CD4-positive, CD25-positive, alpha-beta regulatory T cell (primary cell): Measurements from ENCODE around the gene DCDC1. TPM values are rescaled to one million over a fixed set of nuclear protein-coding genes. Genes with fewer than 3 reads are reported as not detected.

Experiments used
- ATAC-seq, 2 donors: fragments of 150-1000 bp; cut with Tn5 transposase; one replicate each; pipeline ENCODE4 v1.10.0; 2021; ENCODE audit warnings: low read depth in 2 of 2, moderate number of reproducible peaks in 2 of 2, moderate library complexity in 1 of 2
- DNase-seq, 3 donors: peaks; one replicate each; pipeline versions ENCODE4 v3.0.0 to v3.0.0-alpha.2; 2012 to 2022; ENCODE audit warnings: mixed read lengths in 1 of 3
- H3K27ac ChIP-seq: one replicate; pipeline ENCODE4 v1.7.0; 2013; ENCODE audit warnings: mild to moderate bottlenecking, low read length; ENCODE audit not compliant: insufficient read depth, poor library complexity, severe bottlenecking
- H3K27me3 ChIP-seq: one replicate; pipeline ENCODE4 v1.7.0; 2013; ENCODE audit warnings: low read length; ENCODE audit not compliant: control insufficient read depth, insufficient read depth
- H3K36me3 ChIP-seq: one replicate; pipeline ENCODE4 v1.7.0; 2013; ENCODE audit warnings: mild to moderate bottlenecking, low read length, moderate library complexity; ENCODE audit not compliant: control insufficient read depth, insufficient read depth
- H3K4me1 ChIP-seq: 2 replicates; pipeline ENCODE4 v1.7.0; 2013; ENCODE audit warnings: mild to moderate bottlenecking, low read length; ENCODE audit not compliant: insufficient read depth, control insufficient read depth, poor library complexity, severe bottlenecking
- H3K4me3 ChIP-seq: one replicate; pipeline ENCODE4 v1.7.0; 2013; ENCODE audit warnings: low read depth, mild to moderate bottlenecking, low read length, moderate library complexity
- H3K9me3 ChIP-seq, 2 experiments: 1 replicate in 1 of 2; 2 replicates in 1 of 2; pipeline ENCODE4 v1.7.0; 2013; ENCODE audit warnings: low read length in 2 of 2, mild to moderate bottlenecking in 1 of 2, moderate library complexity in 1 of 2; ENCODE audit not compliant: control insufficient read depth in 2 of 2
- H3K27ac Mint-ChIP-seq, 3 donors: one replicate each; pipeline ENCODE4 v1.8.0; 2020 to 2022; ENCODE audit warnings: mild to moderate bottlenecking in 3 of 3, mixed read lengths in 3 of 3, moderate library complexity in 2 of 3
- H3K27me3 Mint-ChIP-seq: one replicate; pipeline ENCODE4 v1.8.0; 2022; ENCODE audit warnings: mild to moderate bottlenecking, mixed read lengths
- H3K36me3 Mint-ChIP-seq: one replicate; pipeline ENCODE4 v1.8.0; 2020; ENCODE audit warnings: mixed read lengths
- H3K4me1 Mint-ChIP-seq, 4 donors: one replicate each; pipeline ENCODE4 v1.8.0; 2020 to 2022; ENCODE audit warnings: mixed read lengths in 4 of 4, mild to moderate bottlenecking in 1 of 4
- H3K4me3 Mint-ChIP-seq, 4 donors: one replicate each; pipeline ENCODE4 v1.8.0; 2020 to 2022; ENCODE audit warnings: mild to moderate bottlenecking in 4 of 4, mixed read lengths in 4 of 4, moderate library complexity in 3 of 4
- H3K9me3 Mint-ChIP-seq, 7 donors: one replicate each; pipeline ENCODE4 v1.8.0; 2020 to 2022; ENCODE audit warnings: mixed read lengths in 7 of 7, mild to moderate bottlenecking in 3 of 7, moderate library complexity in 2 of 7
- polyA plus RNA-seq, 4 donors: library from polyadenylated mRNA; unstranded; fragments of 300-500 nt; fragmentation: Illumina TruSeq; gene quantifications; one replicate each; pipeline ENCODE4 v1.2.3, GENCODE V29; 2021
- total RNA-seq: library from RNA; stranded (reverse); gene quantifications from one replicate; pipeline ENCODE4 v1.2.3, GENCODE V29; 2022

DCDC1 gene
- total and polyA plus RNA-seq, 5 donors from 2014 or later = not detected

DNA sequence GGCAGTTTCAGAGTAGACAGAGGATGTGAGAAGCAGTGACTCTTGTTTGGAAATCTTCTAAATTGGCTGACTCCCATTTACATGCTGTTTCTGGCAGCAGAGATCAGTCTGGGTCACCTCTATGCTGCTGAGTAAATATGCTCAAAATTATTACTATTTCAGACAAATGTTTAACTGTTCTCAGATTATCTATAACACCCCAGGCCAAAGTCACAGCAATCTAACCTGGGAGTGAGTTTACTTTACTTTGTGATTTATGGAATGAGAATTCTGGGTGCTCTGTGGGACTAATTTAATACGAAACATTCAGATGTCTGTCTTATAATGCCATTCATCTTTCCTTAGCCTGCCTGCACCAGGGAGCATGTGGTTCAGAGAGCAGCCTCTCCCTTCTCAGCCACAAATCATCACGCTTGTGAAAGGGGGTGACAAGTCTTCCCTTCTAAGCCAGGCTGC lies 500.9 kb downstream of the DCDC1 start:
- Mint-ChIP-seq H3K4me1 (no peaks in the 10 kb centered on the region), H3K4me3 (no peak overlapping the region), H3K27me3 (no peaks in the 10 kb centered on the region), H3K36me3 (no peaks in the 10 kb centered on the region), H3K27ac (no peak overlapping the region), H3K9me3 (peaks cover 0 to 3% (median 0%) of the 10 kb centered on the region in 7 donors)
- ATAC-seq (no peak), DNase-seq (no peak)
- Histone ChIP-seq H3K4me1 (no peaks in the 10 kb centered on the region), H3K4me3 (no peak overlapping the region), H3K9me3 (no peaks in the 10 kb centered on the region), H3K27me3 (no peaks in the 10 kb centered on the region), H3K27ac (no peak overlapping the region), H3K36me3 (no peaks in the 10 kb centered on the region)

DNA sequence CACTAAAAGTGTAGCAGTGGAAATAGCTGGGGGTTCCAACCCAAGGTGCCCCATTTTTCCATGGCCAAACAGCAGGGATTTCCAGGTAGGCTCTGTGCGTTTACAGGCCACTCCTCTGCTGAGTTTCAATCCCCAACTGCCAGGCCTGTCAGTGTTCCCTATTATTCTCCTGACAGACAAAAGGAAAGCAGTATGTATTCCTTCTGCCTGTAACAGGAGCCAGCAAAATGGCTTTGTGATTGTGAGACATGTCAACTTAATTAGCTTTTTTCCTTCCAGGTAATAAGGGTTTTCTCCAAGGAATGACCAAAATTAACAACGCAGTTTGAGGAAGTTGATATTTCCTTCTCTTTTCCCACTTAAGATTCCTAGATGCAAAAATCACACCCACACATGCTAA lies 506.3 kb downstream of the DCDC1 start:
- no peaks in the 10 kb centered on the region for H3K4me1 Mint-ChIP-seq
- ATAC-seq = no peak
- no peaks in the 10 kb centered on the region for H3K4me1 ChIP-seq
- no peak overlapping the region for H3K27ac Mint-ChIP-seq
- no peaks in the 10 kb centered on the region for H3K9me3 ChIP-seq
- H3K36me3 Mint-ChIP-seq = no peaks in the 10 kb centered on the region
- no peak overlapping the region for H3K4me3 Mint-ChIP-seq
- no peak overlapping the region for H3K4me3 ChIP-seq
- peaks cover 0 to 6% (median 1%) of the 10 kb centered on the region in 7 donors for H3K9me3 Mint-ChIP-seq
- H3K27me3 Mint-ChIP-seq = peaks cover 4% of the 10 kb centered on the region
- DNase-seq = no peak
- no peak overlapping the region for H3K27ac ChIP-seq
- no peaks in the 10 kb centered on the region for H3K36me3 ChIP-seq
- no peaks in the 10 kb centered on the region for H3K27me3 ChIP-seq

DNA sequence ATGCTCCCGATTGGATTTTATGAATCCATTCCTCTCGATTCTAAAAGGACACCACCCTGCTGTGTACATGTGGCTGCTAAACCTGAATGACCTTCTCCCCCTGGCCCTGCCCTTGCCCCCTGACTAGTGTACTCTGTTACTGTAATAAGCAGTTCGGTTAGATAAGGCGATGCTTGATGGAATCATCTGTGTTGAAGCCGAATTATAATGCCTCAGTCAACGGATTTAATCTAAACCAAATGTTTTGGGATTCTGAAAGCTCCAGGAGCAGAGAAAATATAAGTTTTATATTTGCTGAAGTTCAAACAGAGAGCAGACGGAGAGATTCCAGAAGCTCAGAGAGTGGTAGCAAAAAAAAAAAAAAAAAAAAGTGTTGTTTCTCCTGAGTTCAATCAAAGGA lies 508.0 kb downstream of the DCDC1 start:
- peaks cover 4% of the 10 kb centered on the region for H3K27me3 Mint-ChIP-seq
- H3K9me3 ChIP-seq = no peaks in the 10 kb centered on the region
- H3K4me3 Mint-ChIP-seq = no peak overlapping the region
- H3K36me3 Mint-ChIP-seq = no peaks in the 10 kb centered on the region
- DNase-seq (no peak), ATAC-seq (no peak)
- H3K4me3 ChIP-seq = no peak overlapping the region
- H3K36me3 ChIP-seq = no peaks in the 10 kb centered on the region
- peaks cover 0 to 8% (median 0%) of the 10 kb centered on the region in 7 donors for H3K9me3 Mint-ChIP-seq
- H3K27me3 ChIP-seq = no peaks in the 10 kb centered on the region
- no peaks in the 10 kb centered on the region for H3K4me1 ChIP-seq
- no peak overlapping the region for H3K27ac Mint-ChIP-seq
- no peak overlapping the region for H3K27ac ChIP-seq
- H3K4me1 Mint-ChIP-seq = no peaks in the 10 kb centered on the region

DNA sequence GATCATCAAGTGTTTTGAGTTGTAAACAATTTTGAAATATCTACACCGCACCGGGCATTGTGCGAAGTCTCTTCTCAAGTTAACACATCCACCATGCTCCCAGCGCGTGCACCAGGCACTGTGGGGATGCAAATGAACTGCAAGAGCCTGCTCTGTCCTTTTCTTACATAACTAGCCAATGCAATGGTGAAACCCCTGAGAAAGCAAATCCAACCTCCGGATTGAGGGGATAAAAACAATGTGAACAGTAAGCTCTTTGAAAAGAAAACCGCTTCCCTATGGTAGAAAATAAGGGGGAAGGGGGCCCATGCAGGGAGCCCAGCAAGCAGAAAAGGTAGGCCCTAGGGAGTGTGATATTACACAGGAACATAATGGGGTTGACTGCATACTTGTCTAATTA lies 508.5 kb downstream of the DCDC1 start:
- no peak for ATAC-seq
- H3K9me3 Mint-ChIP-seq = peaks cover 0 to 6% (median 0%) of the 10 kb centered on the region in 7 donors
- no peak overlapping the region for H3K4me3 Mint-ChIP-seq
- Histone ChIP-seq H3K4me3 (no peak overlapping the region), H3K4me1 (no peaks in the 10 kb centered on the region), H3K9me3 (no peaks in the 10 kb centered on the region), H3K27me3 (no peaks in the 10 kb centered on the region), H3K27ac (no peak overlapping the region), H3K36me3 (no peaks in the 10 kb centered on the region)
- peaks cover 4% of the 10 kb centered on the region for H3K27me3 Mint-ChIP-seq
- no peak for DNase-seq
- no peaks in the 10 kb centered on the region for H3K4me1 Mint-ChIP-seq
- no peak overlapping the region for H3K27ac Mint-ChIP-seq
- no peaks in the 10 kb centered on the region for H3K36me3 Mint-ChIP-seq

DNA sequence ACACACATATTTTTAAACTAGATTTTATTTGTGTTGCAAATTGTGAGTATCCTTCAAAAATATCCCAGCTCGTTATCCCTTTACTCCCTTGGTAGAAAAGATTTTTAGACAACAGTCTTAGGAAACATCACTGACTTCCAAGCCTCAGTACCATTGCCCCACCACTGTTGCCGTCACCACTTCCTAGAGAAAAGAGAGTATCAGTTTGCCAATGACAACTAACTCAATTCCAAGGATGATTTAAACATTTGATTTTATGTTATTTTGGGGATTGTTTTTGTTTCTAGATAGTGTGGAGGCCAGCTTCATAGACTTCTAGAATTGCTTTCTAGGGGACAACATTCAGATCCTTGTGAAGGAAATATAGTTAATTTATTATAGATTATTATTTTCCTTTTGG lies 509.4 kb downstream of the DCDC1 start:
- no peaks in the 10 kb centered on the region for H3K36me3 ChIP-seq
- DNase-seq (no peak), ATAC-seq (no peak)
- H3K9me3 ChIP-seq = no peaks in the 10 kb centered on the region
- Mint-ChIP-seq H3K4me1 (no peaks in the 10 kb centered on the region), H3K9me3 (peaks cover 0 to 6% (median 0%) of the 10 kb centered on the region in 7 donors), H3K36me3 (no peaks in the 10 kb centered on the region), H3K4me3 (no peak overlapping the region), H3K27ac (no peak overlapping the region), H3K27me3 (peaks cover 4% of the 10 kb centered on the region)
- no peak overlapping the region for H3K4me3 ChIP-seq
- H3K27me3 ChIP-seq = no peaks in the 10 kb centered on the region
- H3K4me1 ChIP-seq = no peaks in the 10 kb centered on the region
- H3K27ac ChIP-seq = no peak overlapping the region

DNA sequence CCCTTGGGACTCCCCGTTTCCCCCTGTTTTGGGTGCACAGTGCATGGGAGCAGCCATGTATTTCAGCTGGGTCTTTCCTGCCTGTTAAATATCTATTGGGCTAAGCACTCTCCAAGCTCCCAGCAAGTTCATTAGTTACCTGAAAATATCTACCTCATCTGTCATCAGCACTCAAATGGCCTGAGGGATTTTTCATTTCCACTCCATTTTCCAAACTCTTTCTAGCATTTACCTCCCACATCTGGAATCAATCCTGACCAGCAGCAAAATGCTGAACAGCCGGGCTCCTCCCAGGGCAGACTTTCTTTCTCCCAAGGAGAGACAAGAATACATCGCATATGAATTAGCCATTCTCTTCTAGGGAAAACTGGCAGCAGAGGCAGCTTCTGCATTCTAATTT lies 509.9 kb downstream of the DCDC1 start:
- peaks cover 4% of the 10 kb centered on the region for H3K27me3 Mint-ChIP-seq
- H3K9me3 Mint-ChIP-seq = peaks cover 0 to 6% (median 0%) of the 10 kb centered on the region in 7 donors
- H3K36me3 ChIP-seq = no peaks in the 10 kb centered on the region
- H3K27ac Mint-ChIP-seq = no peak overlapping the region
- DNase-seq (no peak), ATAC-seq (no peak)
- no peaks in the 10 kb centered on the region for H3K36me3 Mint-ChIP-seq
- no peak overlapping the region for H3K4me3 ChIP-seq
- no peak overlapping the region for H3K4me3 Mint-ChIP-seq
- no peak overlapping the region for H3K27ac ChIP-seq
- H3K4me1 ChIP-seq = no peaks in the 10 kb centered on the region
- H3K27me3 ChIP-seq = no peaks in the 10 kb centered on the region
- H3K9me3 ChIP-seq = no peaks in the 10 kb centered on the region
- no peaks in the 10 kb centered on the region for H3K4me1 Mint-ChIP-seq

DNA sequence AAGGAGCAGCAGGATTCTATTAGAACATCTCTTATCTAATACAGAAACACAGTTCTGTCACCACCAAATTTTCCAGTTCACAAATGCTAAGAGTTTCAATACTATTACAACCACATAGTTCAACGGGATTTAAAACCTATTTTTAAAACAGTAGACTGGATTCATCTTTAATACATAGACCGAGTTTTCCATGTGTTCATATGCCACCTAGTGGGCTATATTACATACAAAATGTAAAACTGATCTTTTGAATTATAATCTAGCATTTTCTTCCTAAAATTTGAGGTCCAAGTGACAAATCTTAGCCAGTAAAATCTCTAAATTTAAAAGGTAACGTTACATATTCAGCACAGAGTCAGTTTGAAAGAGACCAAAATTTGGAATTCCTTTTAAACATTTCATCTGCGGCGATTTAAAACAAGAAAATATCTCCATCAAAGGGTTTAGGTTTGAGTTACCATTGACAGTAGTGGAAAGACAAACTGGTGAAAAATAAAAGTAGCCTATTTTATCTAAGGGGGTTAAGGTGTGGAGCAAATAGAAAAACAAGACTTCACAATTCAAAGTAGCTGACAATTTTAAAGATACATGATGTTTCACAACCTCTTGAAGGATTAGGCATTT lies 514.0 kb downstream of the DCDC1 start:
- Mint-ChIP-seq H3K9me3 (peaks cover 0 to 6% (median 0%) of the 10 kb centered on the region in 7 donors), H3K36me3 (no peaks in the 10 kb centered on the region), H3K27ac (no peak overlapping the region), H3K27me3 (peaks cover 4% of the 10 kb centered on the region), H3K4me1 (no peaks in the 10 kb centered on the region), H3K4me3 (no peak overlapping the region)
- no peak for DNase-seq
- Histone ChIP-seq H3K27me3 (no peaks in the 10 kb centered on the region), H3K9me3 (no peaks in the 10 kb centered on the region), H3K4me1 (no peaks in the 10 kb centered on the region), H3K4me3 (no peak overlapping the region), H3K27ac (no peak overlapping the region), H3K36me3 (no peaks in the 10 kb centered on the region)
- no peak for ATAC-seq

DNA sequence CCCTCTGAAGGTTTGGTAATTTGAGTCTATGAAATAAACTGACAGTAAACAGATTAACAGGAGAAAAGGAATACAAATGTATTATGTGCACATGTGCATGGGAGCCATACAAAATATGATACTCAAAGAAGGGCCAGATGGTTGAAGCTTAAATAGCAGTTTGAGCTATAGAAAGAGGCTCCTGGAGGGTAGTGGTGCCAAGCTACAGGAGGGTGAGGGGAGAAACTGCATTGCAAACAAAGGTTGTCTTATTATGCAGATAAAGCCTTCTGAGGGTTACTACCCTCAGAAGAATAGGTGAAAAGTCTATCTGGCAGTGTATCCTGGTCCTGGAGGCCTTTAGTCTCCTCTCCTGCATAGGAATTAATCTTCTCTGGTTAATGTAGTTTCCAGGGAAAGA lies 516.1 kb downstream of the DCDC1 start:
- Mint-ChIP-seq H3K4me1 (no peaks in the 10 kb centered on the region), H3K27me3 (no peaks in the 10 kb centered on the region), H3K27ac (no peak overlapping the region), H3K9me3 (peaks cover 0 to 4% (median 3%) of the 10 kb centered on the region in 7 donors), H3K4me3 (no peak overlapping the region), H3K36me3 (no peaks in the 10 kb centered on the region)
- no peaks in the 10 kb centered on the region for H3K36me3 ChIP-seq
- no peaks in the 10 kb centered on the region for H3K4me1 ChIP-seq
- H3K4me3 ChIP-seq = no peak overlapping the region
- H3K9me3 ChIP-seq = no peaks in the 10 kb centered on the region
- H3K27me3 ChIP-seq = no peaks in the 10 kb centered on the region
- H3K27ac ChIP-seq = no peak overlapping the region
- ATAC-seq (no peak), DNase-seq (no peak)
